A673 (cell line): ENCODE data around the gene FAM114A2.

Experiments used
- CTCF ChIP-seq: fragments of 300-800, 200-600 bp; sonication (generic); conservative IDR thresholded peaks from 2 replicates; pipeline ENCODE4 v1.5.1; 2017; ENCODE audit warnings: low read depth, mild to moderate bottlenecking, antibody characterized with exemption, low read length, moderate library complexity, mixed read lengths
- EZH2 ChIP-seq: fragments of 200-600 bp; sonication (generic); IDR thresholded peaks from 2 replicates; pipeline ENCODE4 v1.6.1; 2017; ENCODE audit warnings: borderline replicate concordance, low read depth, mild to moderate bottlenecking, mixed read lengths, antibody characterized with exemption, low read length; ENCODE audit not compliant: poor library complexity, severe bottlenecking

DNA sequence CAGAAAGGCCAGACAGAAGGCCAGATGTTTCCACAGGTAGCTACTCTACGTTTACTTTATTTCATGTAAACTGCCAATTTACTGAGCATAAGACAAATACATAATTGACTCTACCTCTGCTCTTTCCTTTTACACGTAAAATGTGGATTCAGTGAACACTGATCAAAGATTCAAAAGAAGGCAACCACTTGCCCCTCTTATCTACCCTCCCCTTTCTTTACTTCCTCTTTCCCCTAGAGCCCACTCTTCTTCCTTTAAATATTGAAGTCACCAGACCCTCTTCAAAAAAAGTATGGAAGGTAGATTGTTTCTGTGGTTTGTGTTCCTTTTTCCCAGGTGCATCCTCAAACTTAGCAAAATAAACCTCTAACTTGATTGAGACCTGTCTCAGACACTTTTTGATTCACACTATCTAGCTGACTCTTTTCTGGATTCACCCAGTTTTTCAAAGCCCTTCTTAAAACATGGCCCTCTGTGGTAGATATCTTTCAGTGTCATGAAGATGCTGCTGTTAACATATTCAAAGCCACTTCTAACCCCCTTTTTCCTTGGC is 6.7 kb downstream of the FAM114A2 start:
- TF ChIP-seq CTCF (no peak), EZH2 (no peak)
